ENCODE data around the gene DDC. TPM values are rescaled to one million over a fixed set of nuclear protein-coding genes. Genes with fewer than 3 reads are reported as not detected.
A peak's percentile ranks its signal among the peaks of the same experiment; 100 is the strongest.

The DDC gene
- total and polyA plus RNA-seq, 4 donors: 0.23 to 3.1 (median 1.6) TPM

DNA sequence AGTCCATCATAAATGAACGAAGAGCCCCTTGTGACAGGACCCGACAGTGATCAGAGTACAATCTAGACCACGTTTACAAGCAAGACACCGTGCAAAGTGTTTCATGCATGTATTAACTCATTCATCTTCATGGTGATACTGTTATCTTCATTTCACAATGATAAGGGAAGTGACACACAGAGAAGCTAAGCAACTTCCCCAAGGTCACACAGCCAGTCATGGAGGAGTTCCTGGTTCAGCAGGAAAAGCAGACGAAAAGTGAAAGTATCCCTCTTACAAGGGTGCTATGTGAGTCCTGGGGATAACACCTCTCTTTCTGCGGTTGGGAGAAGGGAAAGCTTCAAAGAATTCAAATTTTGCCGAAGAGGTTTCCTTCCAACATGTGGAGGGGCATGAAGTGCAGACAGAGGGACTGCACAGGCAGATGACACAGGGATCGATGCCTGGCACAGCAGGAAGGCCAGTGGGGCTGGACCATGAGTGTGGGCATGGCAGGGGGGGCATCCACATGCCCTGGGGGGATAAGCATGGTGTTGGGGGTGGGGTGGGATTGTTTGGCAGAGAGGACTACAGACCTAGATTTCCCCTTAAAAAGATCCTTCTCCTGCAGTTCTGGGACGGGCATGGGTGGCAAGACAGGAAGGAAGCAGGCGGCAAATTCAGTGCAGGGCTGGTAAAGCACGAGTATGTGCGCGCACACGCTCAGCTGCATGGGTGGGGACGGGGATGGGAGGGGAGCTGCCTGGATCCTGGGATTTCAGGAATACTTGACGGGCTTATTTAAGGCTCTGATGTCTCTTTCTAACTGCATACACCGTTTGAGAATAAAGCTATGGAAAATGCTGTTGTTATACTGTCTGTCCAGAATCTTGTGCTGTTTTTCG is 33.5 kb upstream of the DDC start:
- no peak overlapping the region for H3K4me3 ChIP-seq
- H3K27ac ChIP-seq (ENCODE audit: low read depth in 1 of 2, low read length in 1 of 2): no peak overlapping the region
- H3K4me1 ChIP-seq (ENCODE audit: control insufficient read depth in 5 of 5, insufficient read depth in 5 of 5, low read length in 5 of 5): peaks cover 0 to 1% (median 0%) of the 10 kb centered on the region in 5 donors
- WGBS, 2 donors: 78 to 88% methylated on average over 18 of the region's 18 CpGs
- TF ChIP-seq, protein P1, sequence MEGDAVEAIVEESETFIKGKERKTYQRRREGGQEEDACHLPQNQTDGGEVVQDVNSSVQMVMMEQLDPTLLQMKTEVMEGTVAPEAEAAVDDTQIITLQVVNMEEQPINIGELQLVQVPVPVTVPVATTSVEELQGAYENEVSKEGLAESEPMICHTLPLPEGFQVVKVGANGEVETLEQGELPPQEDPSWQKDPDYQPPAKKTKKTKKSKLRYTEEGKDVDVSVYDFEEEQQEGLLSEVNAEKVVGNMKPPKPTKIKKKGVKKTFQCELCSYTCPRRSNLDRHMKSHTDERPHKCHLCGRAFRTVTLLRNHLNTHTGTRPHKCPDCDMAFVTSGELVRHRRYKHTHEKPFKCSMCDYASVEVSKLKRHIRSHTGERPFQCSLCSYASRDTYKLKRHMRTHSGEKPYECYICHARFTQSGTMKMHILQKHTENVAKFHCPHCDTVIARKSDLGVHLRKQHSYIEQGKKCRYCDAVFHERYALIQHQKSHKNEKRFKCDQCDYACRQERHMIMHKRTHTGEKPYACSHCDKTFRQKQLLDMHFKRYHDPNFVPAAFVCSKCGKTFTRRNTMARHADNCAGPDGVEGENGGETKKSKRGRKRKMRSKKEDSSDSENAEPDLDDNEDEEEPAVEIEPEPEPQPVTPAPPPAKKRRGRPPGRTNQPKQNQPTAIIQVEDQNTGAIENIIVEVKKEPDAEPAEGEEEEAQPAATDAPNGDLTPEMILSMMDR (IDR thresholded peaks at IDR 0.05; ENCODE audit: control extremely low read depth, extremely low read depth): no peak
- H3K36me3 ChIP-seq (ENCODE audit: control insufficient read depth in 4 of 4, insufficient read depth in 4 of 4, low read length in 4 of 4): peaks cover under 1 to 27% (median 13%) of the 10 kb centered on the region in 4 donors
- ATAC-seq (ENCODE audit: insufficient read depth, low FRiP score) (no peak), DNase-seq (no peak)
- H3K27me3 ChIP-seq (ENCODE audit: control insufficient read depth in 3 of 3, insufficient read depth in 3 of 3, low read length in 2 of 3): no peaks in the 10 kb centered on the region
- no peak overlapping the region for H3K9ac ChIP-seq (ENCODE audit: insufficient read depth in 1 of 2, low read length in 2 of 2)
- no peaks in the 10 kb centered on the region for H3K9me3 ChIP-seq (ENCODE audit: control insufficient read depth in 4 of 4, insufficient read depth in 3 of 4, low read length in 3 of 4)

DNA sequence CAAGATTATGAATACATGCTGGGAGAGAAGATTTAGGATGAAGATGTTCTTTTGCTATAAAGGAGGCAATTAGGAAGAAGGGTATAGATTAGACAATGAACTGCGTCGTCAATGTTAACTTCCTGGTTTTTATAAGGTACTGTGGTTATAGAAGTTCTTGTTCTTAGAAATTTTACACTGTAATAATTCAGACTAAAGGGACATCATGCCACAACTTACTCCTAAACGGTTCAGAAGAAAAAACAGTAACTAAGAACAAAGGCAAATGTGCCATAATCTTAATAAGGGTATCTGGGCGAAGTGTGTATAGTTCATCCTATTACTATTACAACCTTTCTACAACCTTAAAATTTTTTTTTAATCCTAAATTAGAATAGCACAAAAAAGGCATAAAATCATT is 31.3 kb upstream of the DDC start:
- Histone ChIP-seq H3K27ac (ENCODE audit: low read depth in 1 of 2, low read length in 1 of 2) (no peak overlapping the region), H3K9ac (ENCODE audit: insufficient read depth in 1 of 2, low read length in 2 of 2) (no peak overlapping the region), H3K9me3 (ENCODE audit: control insufficient read depth in 4 of 4, insufficient read depth in 3 of 4, low read length in 3 of 4) (no peaks in the 10 kb centered on the region), H3K36me3 (ENCODE audit: control insufficient read depth in 4 of 4, insufficient read depth in 4 of 4, low read length in 4 of 4) (peaks cover 8 to 34% (median 14%) of the 10 kb centered on the region in 4 donors), H3K27me3 (ENCODE audit: control insufficient read depth in 3 of 3, insufficient read depth in 3 of 3, low read length in 2 of 3) (no peaks in the 10 kb centered on the region), H3K4me1 (ENCODE audit: control insufficient read depth in 5 of 5, insufficient read depth in 5 of 5, low read length in 5 of 5) (peaks cover 0 to 1% (median 0%) of the 10 kb centered on the region in 5 donors), H3K4me3 (no peak overlapping the region)
- 79 to 86% methylated on average over 4 of the region's 4 CpGs for WGBS, 2 donors
- TF ChIP-seq, protein P1 (IDR thresholded peaks at IDR 0.05; ENCODE audit: control extremely low read depth, extremely low read depth): no peak
- ATAC-seq (ENCODE audit: insufficient read depth, low FRiP score): no peak
- no peak for DNase-seq

DNA sequence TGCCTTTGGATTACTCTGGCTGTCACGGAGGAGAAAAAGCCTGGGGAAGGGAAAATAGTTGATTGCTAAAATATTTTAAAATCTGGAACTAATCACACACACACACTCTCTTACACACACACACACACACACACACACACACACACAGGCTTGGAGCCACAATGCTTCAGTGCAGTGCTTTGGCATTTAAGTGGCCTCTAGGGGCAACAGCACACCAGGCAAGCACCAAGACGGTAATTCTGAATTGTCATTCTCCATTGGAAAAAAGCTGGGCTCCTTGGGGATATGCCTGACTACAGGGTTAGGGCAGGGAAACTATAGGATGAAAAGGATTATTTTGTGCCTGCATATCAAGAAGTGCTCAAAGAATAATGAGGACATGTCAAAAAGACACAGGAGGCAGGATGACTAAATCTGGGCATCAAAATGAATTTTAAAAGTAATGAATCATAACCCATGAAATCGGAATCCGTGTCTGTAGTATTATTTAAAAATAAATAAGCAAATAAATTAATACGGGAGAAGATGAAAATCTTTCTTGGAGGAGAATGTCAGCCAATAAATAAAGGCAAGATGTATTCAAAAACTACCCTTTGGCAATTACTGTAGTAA is 30.4 kb upstream of the DDC start:
- Histone ChIP-seq H3K9me3 (ENCODE audit: control insufficient read depth in 4 of 4, insufficient read depth in 3 of 4, low read length in 3 of 4) (no peaks in the 10 kb centered on the region), H3K27ac (ENCODE audit: low read depth in 1 of 2, low read length in 1 of 2) (no peak overlapping the region), H3K36me3 (ENCODE audit: control insufficient read depth in 4 of 4, insufficient read depth in 4 of 4, low read length in 4 of 4) (peaks cover 8 to 34% (median 14%) of the 10 kb centered on the region in 4 donors), H3K4me3 (no peak overlapping the region), H3K4me1 (ENCODE audit: control insufficient read depth in 5 of 5, insufficient read depth in 5 of 5, low read length in 5 of 5) (peaks cover 0 to 1% (median 0%) of the 10 kb centered on the region in 5 donors), H3K9ac (ENCODE audit: insufficient read depth in 1 of 2, low read length in 2 of 2) (no peak overlapping the region), H3K27me3 (ENCODE audit: control insufficient read depth in 3 of 3, insufficient read depth in 3 of 3, low read length in 2 of 3) (no peaks in the 10 kb centered on the region)
- DNase-seq (peak; percentile 34 to 67 (median 57)), ATAC-seq (ENCODE audit: insufficient read depth, low FRiP score) (no peak)
- 75% methylated on average over 5 of the region's 5 CpGs for WGBS, 2 donors
- TF ChIP-seq, protein P1 (IDR thresholded peaks at IDR 0.05; ENCODE audit: control extremely low read depth, extremely low read depth): peak; percentile 36
